Measurements from ENCODE around the gene MED15.
A peak's percentile ranks its signal among the peaks of the same experiment; 100 is the strongest.
"Not testable (repeated sequence)": the region's sequence is repeated elsewhere in the genome, so short reads cannot be mapped to it uniquely, and the experiment has no call there.

Gene MED15

GRCh38 chr22:20507253-20508066, at the start of gene MED15:
TSS of gene MED15 (plus strand) at chr22:20507610. CDS start at chr22:20507679, 69 bp downstream.
- peak; percentile 68 for DNase-seq

DNA sequence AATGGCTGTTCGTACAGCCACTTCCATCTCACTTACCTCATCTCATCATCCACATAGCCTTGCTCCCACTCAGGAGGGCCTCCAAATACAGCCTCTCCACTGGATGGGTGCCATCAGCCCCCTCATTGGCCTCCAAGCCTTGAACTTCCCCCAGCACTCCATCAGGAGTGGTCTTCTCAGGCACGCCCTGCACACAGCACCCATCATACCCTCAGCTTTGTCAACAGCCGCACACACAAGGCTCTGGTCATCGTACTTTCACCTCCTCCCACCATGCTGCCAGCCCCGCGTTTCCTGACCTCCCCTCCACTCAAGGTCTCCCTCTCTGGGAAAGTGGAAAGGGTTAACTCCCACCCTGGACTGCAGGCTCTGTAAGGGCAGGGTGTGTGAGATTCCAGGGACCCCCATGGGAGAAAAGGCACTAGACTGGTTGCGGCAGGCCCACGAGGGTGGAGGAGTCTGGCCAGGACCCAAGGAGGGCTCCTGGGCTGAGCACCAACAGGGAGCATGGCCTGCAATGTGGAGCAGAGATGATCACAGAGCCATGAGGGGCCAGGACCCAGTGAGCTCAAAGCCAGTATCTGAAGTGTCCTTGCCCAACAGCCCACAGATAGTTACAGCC, 48.8 kb upstream of the MED15 start:
- DNase-seq = no peak

DNA sequence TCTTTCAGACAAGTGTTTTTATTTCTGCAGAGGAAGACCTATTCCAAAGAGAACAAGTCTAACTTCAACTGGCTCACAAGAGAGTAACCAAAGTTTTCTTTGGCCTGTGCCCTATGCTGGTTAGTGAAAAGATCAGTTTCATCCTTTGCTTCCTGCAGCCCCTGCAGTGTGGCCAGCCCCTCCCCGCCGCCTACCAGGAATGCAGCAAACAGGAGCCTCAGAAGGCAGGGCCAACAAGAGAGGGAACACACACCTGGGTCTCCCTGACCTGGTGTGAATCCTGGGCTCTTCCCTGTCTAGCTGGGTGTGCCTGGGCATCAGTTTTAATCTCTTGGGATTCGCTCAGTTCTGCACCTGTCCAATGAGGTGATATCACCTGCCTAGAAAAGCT, 48.3 kb upstream of the MED15 start:
- DNase-seq = no peak

DNA sequence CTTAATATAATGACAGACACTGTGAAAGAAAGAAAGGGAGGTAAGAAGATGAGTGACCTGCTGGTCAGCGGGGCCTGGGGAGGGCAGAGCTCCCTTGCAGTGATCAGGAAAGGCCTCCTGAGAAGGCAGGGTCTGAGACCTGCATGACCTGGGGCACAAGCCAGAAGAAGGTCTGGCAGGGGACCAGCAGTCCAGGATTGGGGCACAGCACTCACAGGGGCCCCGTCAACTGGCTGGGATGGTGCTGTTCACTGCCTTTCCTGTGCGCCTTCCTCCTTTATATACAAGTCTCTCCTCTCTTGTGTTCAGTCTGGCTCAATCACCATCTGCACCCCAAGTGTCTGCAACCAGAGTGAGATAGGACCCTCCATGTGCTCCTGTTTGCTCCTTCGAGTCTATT, 47.5 kb upstream of the MED15 start:
- DNase-seq = no peak

GRCh38 chr22:20463324-20464095, 43.9 kb upstream of the MED15 start:
- no peak for DNase-seq

GRCh38 chr22:20464096-20464614, 43.3 kb upstream of the MED15 start:
- no peak for DNase-seq

DNA sequence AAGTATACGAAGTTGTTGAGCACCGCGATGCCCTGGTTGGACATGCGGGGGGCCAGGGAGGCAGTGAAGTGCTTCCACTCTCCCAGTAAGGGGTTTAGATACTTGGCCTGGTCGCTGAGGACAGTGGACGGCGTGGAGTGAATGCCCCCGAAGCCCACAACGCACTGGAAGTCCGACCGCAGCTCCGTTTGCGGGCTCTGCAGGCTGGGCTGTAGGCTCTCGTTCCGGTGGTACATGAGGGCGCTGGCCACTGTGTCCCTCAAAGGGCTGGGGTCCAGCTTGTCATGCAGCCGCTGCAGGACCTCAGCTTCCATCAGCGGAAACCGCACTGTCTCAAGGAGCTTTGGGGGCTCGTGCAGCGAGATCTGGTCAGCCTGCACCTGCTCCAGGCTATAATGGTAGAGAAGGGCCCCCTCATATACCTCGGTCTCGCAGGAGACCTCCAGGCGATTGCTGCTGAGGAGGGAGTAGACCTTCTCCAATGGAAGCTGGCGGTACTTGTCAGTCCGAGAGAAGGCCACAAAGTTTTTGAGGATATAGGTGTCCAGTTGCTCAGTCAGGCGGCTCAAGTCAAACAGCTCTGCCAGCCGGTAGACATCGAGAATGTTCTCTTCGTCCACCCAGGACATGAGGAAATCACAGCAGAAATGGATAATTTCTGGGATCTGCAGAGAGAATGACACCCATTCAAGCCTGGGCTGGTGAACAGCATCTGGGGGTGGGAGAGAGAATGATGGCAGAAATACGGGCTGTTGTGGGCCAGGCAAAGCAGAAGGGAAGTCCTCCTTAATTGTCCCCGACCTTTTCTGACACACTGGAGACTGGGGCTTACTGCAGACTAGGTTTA, 42.3 kb upstream of the MED15 start:
- DNase-seq = no peak

DNA sequence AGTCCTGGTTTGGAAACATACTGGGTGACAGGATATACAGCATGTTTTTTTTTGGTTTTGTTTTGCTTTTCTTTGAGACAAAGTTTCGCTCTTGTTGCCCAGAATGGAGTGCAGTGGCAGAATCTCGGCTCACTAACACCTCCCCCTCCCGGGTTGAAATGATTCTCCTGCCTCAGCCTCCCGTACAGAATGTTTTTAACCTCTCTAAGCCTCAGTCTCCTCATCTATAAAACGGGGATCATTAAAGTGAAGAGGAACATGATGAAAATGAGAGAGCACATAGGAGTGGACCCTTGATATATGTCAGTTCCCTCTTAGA, 41.7 kb upstream of the MED15 start:
- DNase-seq = no peak

DNA sequence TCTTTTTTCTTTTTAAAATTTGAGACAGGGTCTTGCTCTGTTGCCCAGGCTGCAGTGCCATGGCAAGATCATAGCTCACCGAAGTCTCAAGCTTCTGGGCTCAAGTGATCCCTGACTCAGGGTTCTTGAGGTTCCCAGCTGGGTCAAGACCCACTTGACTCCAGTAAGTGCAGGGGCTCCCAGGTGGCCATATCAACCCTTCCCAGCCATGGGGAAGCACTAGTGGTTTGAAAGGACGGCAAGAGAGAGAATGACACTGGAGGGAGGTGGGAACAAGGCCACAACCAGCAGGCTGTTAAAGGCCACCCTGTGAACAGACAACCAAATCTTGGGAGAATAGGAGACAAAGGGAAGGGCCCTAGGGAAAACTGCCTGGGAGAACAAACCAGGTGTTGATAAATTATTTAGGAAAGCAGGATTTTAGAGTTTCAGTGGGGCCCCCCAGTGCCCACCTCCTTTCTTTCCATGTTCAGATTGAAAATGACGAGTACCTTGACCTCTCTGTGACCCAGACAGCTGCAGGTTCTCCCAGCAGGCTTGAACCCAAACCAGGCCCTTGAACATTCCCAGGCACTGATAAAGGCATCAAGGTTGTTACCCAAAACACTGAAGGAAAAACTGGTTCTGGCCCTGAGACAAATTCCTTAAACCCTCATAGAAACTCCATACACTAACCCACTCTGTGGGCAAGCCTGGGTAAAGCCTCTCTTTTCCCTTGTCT, 40.6 kb upstream of the MED15 start:
- DNase-seq = no peak

DNA sequence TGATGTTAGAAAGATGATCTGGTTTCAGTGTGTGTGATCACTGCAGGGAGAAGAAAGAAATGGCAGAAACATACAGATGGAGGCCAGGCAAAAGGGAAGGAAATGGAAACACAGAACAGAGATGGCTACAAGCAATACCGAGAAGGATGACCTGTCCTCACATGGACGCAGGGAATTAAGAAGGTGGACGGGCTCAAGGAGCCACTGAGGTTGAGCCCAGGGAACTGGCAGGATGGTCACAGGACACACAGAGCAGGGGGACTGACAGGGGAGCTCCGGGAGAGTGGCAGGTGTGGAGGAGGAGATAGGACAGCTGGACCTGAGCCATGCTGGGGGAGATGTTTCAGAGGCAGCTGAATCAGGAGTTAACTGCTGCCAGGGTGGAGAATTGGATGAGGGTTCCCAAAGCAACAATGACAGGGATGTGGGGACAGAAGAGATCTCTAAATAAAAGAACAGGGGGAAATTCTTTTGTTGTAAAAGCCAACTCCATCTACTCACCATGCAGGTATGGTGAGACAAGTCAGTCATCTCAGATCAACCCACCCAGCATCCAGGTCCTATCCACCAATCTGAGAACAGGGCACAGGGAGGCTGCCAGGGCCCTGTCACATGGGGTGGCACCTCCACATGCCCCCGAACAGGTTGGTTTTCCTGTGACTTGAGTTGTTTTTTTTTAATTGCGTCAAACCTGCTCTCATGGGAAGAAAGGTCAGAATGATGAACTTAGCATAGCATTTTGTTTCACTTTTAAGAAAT, 38.1 kb upstream of the MED15 start:
- no peak for DNase-seq

GRCh38 chr22:20470525-20470924, 36.9 kb upstream of the MED15 start:
- not testable (repeated sequence) for DNase-seq

DNA sequence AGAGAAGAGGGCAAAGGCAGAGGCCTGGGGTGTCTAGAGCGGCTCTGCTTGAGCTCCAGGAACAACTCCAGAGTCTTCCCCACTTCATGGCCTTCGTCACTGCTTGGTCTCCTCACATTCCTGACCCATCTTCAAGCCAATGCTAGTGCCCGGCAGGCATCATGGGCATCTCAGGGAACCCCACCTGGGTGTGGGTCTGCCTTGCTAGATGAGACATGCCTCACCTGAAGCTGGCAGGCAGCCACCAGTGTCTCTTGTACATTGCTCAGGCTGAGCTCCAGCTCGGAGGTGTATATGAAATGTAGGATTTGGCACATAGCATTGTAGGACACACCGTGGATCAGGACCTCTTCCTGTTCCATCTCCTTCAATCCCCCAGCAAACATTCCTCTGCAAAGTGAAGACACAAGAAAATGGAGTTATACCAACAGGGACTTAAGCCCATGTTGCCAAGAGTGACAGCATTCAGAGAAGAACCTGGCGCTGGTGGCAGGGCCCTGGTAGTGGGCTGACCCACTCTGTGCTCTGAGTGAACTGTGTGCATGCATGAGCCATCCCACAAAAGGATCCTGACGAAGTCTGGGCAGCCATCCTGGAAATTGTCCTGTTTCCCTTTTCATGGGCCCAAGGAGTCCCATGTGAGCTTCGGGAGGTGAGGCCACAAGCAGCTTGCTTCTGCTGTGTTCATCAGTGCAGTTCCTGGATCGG, 36.1 kb upstream of the MED15 start:
- no peak for DNase-seq

GRCh38 chr22:20472629-20473442, 34.6 kb upstream of the MED15 start:
- no peak for DNase-seq

- no peak for DNase-seq
These were observed 32.3 kb upstream of the MED15 start for GRCh38 chr22:20475115-20475436.

- not testable (repeated sequence) for DNase-seq
These were observed 31.8 kb upstream of the MED15 start for GRCh38 chr22:20475569-20475968.

DNA sequence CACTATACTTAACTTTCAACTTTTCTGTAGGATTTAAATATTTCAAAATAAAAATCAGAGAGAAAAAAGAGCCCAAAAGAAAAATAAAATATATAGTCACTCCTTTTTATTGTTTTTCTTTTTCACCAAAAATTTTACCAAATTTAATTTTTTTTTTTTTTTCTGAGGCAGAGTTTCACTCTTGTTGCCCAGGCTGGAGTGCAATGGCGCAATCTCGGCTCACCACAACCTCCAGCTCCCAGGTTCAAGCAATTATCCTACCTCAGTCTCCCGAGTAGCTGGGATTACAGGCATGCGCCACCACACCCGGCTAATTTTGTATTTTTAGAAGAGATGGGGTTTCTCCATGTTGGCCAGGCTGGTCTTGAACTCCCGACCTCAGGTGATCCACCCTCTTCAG, 29.4 kb upstream of the MED15 start:
- not testable (repeated sequence) for DNase-seq

DNA sequence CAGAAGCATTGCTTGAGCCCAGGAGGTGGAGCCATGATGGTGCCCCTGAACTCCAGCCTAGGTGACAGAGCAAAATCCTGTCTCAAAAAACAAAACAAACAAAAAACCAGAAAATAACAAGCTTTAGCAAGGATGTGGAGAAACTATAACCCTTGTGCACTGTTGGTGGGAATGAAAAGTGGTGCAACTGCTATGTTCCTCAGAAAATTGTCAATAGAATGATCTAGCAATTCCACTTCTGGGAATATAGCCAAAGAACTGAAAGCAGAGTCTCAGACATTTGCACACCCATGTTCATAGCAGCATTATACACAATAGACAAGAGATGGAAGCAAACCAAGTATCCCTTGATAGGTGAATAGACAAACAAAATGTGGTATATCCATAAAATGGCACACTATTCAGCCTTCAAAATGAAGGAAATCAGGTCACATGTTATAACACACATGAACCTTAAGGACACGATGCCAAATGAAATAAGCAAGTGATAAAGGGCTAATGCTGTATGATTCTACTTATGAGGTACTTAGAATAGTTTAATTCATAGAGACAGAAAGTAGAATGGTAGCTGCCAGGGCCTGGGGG, 27.7 kb upstream of the MED15 start:
- no peak for DNase-seq

GRCh38 chr22:20483143-20483506, 24.3 kb upstream of the MED15 start:
- DNase-seq = not testable (repeated sequence)

DNA sequence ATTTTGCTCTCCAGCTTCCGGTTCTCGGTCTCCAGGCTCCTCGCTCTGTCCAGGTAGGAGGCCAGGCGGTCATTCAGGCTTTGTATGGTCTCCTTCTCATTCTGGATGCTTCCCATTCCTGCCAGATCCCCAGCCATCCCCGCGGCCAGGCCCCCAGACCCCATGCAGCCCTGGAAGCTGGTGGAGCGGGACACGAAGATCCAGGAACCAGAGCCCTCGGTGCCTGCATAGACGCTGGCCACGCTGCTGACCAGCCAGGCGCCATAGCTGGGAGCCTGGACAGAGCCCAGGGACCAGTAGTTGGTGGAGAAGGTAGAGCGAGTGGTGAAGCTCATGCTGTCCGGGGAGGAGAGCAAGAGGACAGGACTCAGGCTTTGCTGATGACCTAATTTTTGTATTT, 23.6 kb upstream of the MED15 start:
- no peak for DNase-seq
